ENCODE measurements around the gene FALEC. TPM values are rescaled to one million over a fixed set of nuclear protein-coding genes. Genes with fewer than 3 reads are reported as not detected.

Gene FALEC
- total RNA-seq, 1 donor from 2014 or later = not detected

DNA sequence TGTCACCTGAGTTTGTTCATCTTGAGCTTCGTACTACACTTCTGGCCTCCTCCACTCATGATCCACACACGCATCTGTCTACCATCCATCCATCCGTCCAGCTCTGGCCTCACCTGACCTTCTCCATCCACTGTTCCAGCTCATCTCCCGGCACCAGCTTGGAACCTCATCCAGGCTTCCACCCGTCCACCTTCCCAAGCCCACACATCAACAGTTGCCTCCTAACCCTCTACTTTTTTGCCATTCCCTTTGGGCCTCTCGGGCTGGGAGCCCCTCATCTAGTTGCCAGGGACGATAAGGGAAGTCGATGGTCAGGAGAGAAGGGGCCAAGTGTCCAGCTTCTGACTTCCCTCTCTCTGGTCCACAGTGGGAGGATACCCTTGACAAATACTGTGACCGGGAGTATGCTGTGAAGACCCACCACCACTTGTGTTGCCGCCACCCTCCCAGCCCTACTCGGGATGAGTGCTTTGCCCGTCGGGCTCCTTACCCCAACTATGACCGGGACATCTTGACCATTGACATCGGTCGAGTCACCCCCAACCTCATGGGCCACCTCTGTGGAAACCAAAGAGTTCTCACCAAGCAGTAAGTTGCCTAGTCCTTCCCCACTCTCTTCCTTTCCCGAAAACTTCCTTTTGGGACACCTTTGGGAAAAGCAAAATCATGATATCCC lies 3.4 kb upstream of the FALEC start:
- no peak for DNase-seq (ENCODE audit: low spot score)

DNA sequence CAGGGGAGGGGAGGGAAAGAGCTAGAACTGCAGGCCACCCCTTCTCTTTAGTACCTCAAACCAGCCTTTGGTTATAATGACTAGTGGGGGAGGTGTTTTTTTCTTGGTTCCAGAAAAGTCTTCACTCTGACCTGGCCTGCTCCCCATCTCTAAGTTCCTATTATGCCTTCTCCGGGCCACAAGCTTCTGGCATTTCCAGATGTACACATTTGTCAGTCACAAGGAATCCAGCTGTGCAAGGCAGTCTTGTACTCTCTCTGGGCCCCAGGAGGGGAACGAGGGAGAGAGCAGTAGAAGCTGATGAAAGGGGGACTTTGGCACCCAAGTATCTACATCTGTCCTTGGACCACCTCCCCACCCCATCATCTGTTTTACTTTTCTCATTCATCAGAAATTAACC lies 2.7 kb upstream of the FALEC start:
- DNase-seq (ENCODE audit: low spot score) = no peak

DNA sequence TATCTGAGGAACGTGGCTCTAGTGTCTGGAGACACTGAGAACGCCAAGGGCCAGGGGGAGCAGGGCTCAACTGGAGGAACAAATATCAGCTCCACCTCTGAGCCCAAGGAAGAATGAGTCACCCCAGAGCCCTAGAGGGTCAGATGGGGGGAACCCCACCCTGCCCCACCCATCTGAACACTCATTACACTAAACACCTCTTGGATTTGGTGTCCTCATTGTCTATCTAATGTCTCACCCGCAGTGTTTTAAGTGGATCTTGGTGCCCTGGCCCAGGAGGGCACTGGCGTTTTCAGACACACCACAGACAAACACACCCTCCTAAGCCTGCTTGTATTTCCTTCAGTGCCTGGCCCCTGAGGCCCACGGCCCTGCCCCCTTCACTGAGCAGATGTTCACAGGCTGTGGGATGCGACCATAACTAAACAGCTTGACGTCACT lies 2.2 kb upstream of the FALEC start:
- no peak for DNase-seq (ENCODE audit: low spot score)

DNA sequence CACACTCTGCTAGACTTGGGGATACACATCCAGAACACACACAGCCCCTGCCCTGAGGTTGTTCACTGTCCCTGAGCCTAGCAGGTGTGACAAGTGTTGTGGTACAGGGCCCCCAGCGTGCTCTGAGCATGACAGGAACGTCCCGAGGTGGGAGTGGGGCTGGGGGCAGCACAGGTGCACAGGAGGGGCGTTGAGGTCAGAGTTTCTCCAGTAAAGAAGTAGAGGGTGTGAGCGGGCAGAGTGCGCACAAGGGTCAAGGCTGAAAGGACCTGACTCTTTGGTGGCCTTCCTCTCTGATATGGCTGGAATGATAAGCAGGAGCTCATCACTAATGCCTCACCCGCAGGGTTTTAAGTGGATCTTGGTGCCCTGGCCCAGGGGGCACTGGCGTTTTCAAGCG lies 1.3 kb upstream of the FALEC start:
- DNase-seq (ENCODE audit: low spot score) = no peak

DNA sequence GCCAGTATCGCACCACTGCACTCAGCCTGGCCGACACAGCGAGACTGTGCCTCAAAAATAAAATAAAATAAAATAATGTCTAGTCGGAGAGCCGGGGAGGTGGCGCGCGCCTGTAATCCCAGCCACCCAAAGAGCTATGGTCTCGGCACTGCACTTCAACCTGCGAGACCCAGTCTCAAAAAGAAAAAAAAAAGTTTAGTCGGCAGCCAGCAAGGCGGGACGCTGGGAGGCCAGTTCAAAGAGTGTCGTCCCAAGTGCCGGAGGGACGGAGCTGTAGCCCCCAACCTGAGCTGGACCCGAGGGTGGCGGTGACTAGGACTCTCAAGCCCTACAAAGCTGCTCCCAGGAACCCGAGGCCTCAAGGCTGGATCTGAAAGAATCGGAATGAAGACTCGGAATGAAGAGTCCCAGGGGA lies 632 bp upstream of the FALEC start:
- no peak for DNase-seq (ENCODE audit: low spot score)

DNA sequence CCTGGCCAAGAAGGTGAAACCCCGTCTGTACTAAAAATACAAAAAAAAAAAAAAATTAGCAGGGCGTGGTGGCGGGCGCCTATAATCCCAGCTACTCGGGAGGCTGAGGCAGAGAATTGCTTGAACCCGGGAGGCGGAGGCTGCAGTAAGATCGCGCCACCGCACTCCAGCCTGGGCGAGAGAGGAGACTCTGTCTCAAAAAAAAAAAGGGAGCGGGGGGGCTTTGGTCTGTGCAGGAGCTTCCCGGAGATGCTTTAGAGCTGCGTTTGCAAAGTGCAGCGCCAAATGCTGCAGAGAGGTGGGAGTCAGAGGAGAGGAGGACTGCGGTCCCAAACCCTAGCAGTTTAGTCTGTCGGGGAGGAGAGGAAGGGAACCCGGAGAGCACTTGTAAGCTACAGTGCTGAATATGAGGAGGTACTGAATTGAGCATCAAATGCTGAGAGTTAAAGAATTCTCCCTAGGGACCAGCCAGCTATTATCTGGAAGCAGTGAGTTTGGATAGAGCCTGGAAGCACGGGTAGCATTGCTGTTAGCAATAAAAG lies 569 bp downstream of the FALEC start:
- no peak for DNase-seq (ENCODE audit: low spot score)

DNA sequence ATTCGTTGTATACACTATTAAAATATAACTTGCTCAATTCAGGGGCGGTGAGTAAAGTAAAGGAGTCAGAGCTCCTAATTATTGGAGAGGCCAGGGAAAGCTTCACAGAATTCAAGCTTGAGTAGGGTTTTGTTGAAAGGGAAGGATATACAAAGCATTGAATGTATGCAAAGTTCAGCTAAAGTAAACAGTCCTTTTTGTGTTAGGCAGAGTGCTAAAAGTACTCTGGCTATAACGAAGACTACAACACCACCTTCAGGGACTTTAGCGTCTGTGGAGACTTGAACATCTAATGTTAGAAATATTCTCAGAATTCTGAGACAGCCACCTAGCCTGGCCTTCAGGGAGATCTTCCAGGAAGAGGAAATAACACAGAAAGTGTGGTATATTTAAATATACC lies 1.1 kb downstream of the FALEC start:
- DNase-seq (ENCODE audit: low spot score) = no peak

DNA sequence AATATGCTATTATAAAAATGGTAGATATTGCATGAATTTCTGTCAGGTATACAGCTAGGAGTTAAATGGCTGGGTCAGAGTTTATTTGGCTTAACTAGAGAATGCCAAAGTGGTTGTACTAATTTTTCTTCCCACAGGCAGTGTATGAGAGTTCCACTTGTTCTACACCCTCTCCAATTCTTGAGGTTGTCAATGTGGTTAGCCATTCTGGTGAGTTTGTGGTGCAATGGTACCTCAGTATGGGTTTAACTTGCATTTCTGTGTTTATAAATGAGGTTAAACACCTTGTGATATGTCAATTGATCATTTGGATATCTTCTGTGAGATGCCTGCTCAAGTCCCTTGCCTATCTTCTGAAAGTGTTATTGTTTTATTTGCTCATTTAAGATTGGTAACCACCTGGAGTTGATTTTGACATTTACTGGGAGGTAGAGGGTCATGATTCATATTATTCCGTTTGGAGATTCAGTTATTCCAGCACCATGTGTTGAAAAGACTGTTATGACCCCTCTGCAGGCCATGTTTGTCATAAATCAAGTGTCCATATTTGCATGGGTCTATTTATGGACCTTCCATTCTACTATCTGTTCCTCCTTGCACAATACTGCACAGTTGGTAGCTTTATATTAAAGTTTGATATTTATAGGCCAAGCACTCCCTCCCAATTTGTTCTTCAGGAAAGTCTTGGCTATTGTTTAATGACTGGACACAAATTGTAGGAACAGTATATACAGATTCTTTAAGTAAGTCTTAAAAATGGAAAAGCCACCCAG lies 5.8 kb downstream of the FALEC start:
- DNase-seq (ENCODE audit: low spot score) = no peak

DNA sequence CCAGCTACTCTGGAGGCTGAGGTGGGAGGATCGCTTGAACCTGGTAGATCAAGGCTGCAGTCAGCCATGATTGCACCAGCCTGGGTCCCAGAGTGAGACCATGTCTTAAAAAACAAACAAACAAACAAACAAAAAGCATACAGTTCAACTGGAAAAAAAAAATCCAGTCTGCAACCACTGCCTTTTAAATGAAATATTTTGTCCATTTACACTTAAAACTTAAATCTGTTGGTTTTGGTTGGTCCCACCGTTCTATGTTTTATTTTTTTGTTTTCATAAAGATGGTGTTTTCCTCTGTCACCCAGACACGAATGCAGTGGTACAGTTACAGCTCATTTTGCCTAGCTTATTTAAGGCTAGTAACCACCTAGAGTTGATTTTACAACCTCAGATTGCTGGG lies 9.8 kb downstream of the FALEC start:
- no peak for DNase-seq (ENCODE audit: low spot score)

DNA sequence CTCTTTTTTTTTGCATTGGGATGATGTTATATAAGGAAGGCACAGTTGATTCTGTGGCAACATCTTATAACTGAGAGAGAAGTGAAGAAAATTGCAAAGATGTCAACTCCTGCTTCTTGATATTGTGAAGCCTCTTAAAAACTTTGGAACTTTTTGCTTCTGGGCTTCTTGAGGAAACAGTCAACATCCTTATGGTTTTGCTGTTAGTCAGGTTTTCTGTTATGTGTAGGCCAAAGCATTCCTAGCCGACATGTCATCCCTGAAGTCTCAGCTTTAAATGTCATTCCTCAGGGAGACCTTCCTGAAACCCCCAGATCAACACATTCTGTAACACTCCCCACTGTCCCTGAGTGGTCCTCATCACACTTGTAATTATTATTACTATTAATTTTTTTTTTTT lies 12.6 kb downstream of the FALEC start:
- no peak for DNase-seq (ENCODE audit: low spot score)

DNA sequence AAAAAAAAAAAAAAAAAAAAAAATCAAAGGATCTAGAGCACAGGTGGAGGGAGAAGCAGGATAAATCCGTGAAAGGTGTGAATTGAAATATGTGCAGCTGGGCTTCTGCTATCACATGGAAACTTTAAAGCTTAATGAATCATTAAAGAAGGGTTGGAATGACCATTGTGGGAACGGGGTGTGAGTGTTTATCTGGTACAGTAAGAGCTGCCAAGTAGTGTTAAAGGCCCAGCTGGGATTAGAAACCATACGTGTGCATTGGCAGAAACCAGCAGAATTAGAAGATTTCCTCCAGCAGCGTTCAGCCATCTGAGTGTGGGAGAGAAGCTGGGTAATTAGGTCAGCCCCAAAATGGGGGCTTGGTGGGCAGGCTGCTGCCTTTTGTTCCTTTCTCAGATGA lies 13.5 kb downstream of the FALEC start:
- no peak for DNase-seq (ENCODE audit: low spot score)

DNA sequence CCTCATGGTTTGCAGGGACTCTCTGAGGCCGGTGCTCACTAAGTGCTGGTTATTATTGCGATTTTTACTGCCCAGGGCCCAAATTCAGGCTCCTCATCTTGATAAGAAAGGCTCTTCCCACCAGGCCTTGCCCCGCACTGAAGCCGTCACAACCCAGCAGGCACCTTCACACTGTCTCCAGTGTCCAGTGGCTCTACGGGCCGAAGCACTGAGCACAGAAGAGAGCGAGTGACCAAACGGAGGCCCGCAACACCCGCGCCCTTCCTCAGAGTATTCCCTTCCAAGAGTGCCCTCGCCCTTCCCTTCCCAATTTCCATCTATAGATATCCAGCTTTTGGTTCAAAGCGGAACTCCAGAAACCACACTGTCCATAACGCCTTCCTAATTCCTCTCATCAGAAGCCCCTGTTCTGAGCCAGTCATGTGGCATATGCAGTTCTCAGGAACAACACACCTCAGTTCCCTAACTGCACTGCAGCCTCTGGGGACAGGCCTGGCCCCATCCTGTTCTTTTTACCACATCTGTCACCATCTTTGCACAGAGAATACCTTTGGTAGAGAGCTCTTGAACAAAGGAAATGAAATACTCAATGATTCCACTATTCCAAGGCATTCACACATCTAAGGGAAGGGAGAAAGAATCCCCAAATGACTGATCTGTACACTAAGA lies 15.1 kb downstream of the FALEC start:
- no peak for DNase-seq (ENCODE audit: low spot score)

DNA sequence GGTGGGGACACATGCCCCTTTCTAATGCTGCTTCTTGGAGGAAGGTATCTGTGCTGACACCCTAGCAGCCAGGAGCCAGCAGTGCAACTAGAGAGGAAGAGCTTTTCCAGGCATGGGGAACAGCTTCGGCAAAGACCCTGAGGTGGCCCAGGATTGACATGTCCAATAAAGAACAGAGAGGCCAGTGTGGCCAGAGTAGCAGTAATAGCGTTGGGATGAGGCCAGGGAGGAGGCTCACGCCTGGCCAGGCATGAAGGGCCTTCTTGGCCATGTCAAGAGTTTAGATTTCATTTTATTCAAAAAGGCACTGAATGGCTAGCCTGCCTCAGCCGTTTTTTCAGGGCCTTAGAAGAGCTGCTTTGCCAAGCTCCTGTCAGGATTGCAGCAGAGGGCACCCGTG lies 17.3 kb downstream of the FALEC start:
- DNase-seq (ENCODE audit: low spot score) = no peak

DNA sequence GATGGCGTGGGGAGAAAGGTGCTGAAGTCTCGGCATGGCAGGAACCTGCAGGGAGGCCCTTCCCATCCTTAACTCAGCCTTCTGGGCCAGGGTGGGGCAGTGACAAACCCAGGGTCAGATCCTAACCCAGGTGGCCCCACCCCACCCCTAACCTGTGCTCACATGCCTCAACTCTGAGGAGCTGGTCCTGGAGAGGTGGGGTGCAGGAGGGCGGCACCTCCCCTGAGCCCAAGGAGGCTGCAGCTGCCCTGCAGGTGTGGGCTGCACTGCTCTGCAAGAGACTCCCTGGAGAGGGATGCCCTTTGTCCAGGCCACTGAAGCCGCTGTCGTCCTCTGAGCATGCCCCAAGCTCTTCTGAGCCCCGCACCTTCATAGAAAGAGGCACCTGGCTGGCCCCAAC lies 18.4 kb downstream of the FALEC start:
- no peak for DNase-seq (ENCODE audit: low spot score)

DNA sequence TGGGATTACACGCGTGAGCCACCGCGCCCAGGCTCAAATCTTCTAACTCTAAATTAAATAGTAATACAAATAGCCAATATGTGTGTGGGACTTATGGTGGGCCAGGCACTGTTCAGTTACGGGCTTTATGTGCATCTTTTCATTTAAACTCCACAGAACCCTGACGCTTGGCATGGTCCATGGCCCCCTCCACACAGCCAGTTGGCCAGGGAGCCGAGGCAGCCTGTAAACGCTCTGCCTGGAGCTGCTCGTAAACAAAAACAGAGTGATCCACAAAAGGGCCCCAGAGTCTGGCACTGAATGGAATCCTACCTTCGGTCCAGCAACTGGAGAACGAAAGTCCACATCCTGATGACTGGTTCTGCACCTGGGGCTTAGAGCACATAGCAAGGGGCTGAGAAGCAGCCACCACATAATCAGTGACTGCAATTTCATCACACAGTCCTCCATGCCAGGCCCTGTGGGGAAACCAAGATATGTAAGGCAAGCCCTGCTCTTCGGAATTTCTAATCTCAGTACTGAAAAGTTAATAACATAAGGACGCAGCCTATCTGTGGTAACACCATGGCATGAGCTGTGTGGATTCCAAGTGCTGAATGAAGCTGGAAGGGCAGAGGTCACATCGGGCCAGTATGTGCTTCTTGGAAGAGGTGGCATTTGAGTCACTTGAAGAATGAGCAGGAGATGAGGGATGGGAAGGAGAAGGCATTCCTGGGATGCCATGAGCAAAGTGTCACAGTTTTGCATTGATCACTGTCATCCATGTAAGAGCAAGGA lies 20.1 kb downstream of the FALEC start:
- no peak for DNase-seq (ENCODE audit: low spot score)

DNA sequence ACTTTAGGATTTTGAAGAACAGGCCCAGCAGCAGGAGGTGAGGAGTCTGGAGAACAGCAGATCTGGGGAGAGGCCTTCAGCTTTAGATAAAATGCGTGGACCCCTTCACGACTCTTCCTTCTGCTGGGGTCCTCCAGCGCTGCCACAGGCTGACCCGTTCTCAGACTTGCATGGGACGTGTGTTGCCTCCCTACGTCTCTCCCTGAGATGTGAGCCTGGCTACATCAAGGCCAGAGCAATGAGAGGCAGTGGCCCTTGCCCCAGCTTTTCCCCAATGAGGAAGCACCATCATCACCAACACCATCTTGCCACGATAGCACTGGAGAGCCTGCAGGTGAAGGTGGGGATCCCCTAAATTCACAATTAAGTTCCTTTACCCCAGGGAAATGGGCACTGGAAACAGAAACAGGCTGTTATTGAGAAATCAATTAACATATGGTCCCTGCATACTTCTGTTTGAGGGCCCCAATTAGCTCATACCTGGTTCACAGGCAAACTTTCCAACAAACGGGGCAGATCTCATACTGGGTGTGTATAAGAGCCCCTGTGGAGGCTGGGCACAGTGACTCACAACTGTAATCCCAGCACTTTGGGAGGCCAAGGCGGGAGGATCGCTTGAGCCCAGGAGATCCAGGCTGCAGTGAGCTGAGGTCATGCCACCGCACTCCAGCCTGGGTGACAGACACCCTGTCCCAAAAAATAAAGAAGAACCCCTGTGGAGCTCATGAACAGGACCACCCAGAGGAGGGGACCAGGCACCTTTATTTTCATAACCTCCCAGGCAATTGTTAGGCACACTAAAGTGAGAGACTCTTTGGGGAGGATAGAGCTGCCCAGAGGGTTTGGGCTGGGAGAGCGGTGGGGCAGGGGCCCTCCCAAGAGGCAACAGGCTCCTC lies 21.5 kb downstream of the FALEC start:
- DNase-seq (ENCODE audit: low spot score) = no peak

DNA sequence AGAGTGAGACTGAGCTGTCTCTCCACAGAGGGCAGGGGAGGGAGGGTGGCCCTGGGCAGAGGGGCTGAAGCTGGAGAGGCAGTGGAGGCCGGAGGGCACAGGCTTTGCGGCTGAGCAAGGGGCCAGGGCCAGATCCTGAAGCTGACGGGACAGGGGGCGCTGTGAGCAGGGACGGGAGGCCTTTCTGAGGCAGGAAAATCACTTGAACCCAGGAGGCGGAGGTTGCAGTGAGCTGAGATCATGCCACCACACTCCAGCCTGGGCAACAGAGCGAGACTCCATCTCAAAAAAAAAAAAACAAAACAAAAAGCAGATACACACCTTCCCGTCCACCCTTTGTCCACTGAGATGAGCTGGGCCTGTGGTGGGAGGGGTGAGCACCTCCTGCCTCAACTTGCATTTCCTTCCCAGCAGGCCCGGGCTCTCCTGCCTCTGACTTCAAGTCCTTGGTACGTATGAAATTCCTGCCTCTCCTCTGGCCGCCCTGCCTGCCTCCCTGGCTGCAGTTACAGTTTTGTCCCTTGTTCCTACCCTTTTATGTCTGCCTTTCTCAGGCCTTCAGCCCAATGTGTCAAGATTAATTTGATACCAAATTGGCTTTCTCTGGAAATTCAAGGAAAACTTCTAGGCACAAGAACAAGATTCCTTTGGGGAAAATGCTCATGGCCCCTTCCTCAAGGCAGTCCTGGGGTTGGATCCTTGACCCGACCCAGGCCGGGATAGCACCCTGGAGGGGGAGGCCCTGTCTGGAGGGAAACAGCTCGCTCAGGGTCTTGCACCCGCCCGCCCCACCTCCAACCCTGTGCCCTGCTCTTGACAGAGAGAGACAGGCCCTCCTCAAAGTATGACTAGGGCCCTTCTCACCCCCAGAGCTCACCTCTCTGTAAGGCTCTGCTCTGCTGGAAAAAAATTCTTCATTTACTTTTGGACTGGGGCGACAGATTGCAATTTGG lies 22.5 kb downstream of the FALEC start:
- no peak for DNase-seq (ENCODE audit: low spot score)

DNA sequence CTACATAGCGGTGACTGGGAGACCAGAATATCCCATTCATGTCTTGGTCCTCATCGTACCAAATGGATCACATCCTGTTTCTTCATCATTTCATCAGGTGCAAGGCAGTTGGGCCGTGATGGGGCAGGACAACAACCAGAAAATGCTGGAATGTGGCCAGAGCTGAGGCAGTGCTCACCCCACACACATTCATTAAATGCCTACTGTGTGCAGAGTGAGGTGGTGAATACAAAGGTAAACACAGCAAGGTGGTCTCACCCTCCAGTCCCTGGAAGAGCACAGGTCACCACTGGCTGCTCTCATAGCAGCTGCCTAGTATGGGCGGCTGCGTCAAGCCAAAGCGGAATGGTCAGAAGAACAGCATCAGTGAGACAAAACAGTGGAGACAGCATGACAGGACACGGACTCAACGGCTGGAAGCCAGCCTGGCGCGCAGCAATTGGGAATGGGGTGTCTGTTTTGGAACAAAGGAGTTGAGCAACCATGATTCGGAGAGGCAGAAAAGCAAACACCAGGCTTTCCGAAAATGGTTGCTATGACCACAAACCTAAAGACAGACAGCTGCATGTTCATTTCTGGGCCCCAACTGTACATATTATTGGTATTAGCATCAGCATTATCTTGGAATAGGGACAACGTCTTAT lies 28.1 kb downstream of the FALEC start:
- no peak for DNase-seq (ENCODE audit: low spot score)

DNA sequence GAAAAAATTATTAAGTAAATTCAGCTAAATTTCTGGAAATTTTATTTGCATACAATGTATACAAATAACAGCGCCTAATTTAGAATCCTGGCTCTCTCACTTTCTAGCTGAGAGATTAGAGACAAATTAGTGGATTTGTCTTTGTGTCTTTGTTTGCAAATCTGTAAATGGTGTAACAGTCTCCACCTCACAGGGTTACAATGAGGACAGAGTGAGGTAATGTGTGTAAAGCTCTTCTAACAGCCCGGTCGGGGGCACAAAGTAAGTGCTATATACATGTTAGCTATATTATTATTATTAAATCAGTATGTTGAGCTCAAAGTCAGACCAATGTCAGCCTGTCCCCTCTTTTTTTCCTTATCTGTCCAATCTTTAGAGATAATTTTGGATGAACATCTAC lies 28.7 kb downstream of the FALEC start:
- no peak for DNase-seq (ENCODE audit: low spot score)

All from mesenteric fat pad (tissue), 1 donor.